PC-3 (cell line): ENCODE data around the gene SMAD3.

Experiments
- CTCF ChIP-seq: fragments of 300-600 bp; sonication (generic); conservative IDR thresholded peaks from 2 replicates; pipeline ENCODE4 v1.5.1; 2017; ENCODE audit warnings: antibody characterized with exemption, low read depth, mild to moderate bottlenecking, low read length
- EZH2 ChIP-seq: fragments of 300-600 bp; sonication (generic); IDR thresholded peaks from one replicate; pipeline ENCODE4 v1.6.1; 2017; ENCODE audit warnings: antibody characterized with exemption, mild to moderate bottlenecking, low read length; ENCODE audit not compliant: unreplicated experiment

DNA sequence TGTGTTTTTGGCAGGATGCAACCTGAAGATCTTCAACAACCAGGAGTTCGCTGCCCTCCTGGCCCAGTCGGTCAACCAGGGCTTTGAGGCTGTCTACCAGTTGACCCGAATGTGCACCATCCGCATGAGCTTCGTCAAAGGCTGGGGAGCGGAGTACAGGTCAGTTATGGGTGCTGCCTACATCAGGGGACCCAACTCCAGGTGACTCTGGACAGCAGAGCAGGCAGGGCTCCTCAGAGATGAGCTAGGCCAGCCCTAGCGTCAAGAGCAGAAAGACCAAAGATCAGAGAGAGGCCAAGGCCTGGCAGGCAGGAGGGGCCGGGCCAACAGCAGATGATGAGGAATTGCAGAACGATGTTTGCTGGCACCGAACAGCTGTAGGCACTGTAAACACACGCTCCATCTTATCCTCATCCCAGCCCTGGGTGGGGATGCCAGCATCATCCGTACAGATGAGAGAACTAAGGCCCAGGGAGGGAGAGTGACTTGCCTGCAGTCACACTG lies 122.0 kb downstream of the SMAD3 start:
- no peak for TF ChIP-seq CTCF
- TF ChIP-seq EZH2: no peak
